HG02973 (cell line): ENCODE data around the gene TBCC.
A peak's percentile ranks its signal among the peaks of the same experiment; 100 is the strongest.

Experiments used
- ATAC-seq: cut with Tn5 transposase; IDR thresholded peaks from one replicate; pipeline ENCODE4 v1.9.1; 2021; ENCODE audit warnings: moderate library complexity; ENCODE audit not compliant: unreplicated experiment

TBCC gene

GRCh38 chr6:42745640-42746462 lies at the start of gene TBCC:
Gene TBCC (minus strand): TSS chr6:42746103. CDS start chr6:42746073, 30 bp downstream.
- ATAC-seq = peak; percentile 56

- ATAC-seq = no peak
These were observed 49.7 kb upstream of the TBCC start for GRCh38 chr6:42795651-42796050.

GRCh38 chr6:42791706-42792320 lies 45.9 kb upstream of the TBCC start:
- ATAC-seq = no peak

DNA sequence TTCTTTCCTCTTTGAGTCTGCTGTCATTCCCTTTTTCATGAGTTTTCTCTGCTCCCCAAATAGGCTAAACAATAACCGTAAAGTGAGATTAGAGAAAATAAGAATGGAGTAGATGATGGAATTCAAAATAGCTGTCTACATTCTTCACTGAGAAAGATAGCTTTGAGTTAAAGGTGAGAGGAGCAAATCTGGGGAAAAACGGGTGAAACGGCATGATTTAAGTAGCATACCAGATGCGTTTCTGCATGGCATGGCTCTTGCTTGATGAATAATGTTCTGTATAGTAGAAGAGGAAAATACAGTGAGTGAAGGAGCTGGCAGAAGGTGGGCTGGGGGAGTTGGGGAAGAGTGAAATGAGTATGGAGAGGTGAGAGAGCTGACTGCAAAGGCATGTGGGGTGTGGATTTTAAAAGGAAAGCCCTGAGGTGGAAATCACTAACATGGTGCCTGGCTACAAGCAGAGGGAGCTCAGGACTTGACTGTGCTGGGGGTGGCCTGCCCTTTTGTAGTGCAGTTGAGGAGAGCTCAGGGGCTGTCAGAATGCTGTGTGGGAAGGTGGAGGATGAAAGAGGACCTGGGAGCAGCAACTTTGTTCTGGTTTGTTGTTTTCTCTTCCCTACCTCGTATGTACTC lies 44.8 kb upstream of the TBCC start:
- ATAC-seq = no peak

DNA sequence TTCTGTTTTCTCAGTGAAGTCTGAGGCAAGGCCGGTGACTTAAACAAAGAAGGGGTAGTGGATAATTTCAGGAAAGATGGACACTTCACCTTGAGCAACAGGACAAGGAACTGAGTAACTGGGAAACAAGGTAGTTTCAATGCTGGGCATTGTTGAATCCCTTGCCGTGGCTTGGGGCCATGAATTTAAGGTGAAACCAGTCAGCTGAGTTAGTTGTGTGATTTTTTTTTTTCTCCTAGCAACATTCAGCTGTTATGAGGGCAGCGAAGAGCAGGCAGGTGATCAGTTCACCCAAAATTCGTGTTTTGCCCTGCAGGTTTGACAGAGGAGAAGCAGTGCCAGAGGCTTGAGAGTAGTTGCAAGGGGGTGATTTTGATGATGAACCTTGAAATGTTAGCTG lies 42.8 kb upstream of the TBCC start:
- no peak for ATAC-seq

- no peak for ATAC-seq
These were observed 41.2 kb upstream of the TBCC start for GRCh38 chr6:42787063-42787472.

DNA sequence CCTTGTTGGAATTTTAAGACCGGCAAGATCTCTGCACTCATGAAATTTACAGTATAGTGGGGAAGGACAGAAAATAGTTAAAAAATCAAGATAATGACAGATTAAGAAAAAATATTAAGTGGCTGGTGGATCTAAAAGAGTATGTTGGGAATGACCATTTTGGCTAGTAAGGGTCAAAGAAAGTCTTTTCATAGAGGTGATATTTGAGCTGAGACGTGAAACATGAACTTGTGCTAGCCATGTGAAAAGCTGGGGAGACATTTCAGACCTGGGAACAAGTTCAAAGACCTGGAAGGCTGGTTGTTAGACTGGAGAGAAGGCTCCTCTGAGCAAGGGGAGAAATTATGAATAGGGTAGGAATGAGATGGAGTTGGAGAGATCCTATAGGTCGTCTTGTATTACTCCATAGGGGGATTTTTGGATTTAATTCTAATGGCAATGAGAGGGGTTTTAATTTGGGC lies 40.7 kb upstream of the TBCC start:
- no peak for ATAC-seq

GRCh38 chr6:42784717-42785498 lies 39.0 kb upstream of the TBCC start:
- ATAC-seq = no peak

DNA sequence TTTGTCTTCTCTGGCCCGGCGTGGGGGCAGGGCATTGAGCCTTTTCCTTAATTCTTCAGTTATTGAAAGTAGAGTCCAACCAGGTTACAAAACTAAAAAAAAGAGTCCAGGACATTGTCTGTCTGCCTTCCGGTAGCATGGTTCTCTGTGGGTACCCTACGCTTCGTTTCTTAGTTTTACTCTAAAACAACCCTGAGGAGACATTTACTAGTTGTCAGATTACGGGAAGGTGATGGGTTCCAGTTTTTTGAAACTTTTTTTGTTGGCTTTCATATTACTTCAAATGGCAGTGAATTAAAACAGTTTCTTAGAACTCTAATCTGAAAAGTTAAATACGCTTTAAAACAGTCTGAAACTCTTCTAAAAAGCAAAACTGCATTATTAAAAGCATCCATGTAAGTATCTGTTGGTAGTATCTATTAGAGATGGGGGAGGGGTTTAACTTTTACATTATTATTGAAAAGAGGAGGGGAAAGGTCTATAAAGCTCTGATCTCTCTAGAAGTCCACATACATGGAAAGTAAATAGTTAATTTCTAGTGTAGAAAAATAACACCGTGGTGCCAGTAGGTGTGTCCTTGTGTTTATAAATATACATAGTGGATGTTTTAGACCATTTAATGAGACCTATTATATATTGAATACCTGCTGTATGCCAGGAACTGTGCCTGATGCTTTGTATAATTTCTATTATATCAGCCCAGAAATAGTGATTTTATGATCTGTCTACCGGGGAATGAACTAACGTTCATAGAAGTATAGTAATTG lies 38.2 kb upstream of the TBCC start:
- ATAC-seq = no peak

DNA sequence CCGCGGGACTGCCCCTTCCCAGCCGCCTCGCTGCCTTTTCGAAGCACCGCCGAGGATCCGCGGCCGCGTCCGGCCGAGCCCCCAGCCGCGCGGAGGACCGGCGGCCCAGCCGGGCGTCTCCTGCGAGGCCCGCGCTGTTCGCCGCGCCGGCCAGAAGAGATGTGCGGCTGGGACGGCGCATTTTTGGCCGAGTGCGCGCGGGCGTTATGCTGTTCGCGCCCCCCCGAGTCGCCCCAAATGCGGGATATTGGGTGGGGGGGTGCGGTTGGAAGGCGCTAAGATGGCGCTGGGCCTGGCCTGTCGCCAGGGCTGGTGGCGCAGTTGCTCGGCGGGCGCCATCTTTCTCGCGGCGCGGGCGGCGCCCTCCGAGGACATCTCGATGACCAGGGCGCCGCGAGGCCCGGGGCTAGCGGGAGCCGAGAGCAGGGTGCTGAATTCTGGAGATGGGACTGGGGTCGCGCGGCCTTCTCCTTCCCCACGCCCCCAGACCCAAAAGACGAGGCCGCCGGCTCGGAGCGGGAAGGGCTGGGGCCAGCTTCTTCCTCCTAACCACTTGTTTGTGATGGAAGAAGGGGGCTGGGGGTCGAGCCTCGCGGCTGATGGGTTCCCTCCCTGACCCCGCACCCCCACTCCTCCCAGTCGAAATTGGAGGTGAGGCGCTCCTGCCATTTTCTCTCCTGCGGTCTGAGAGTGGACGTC lies 37.4 kb upstream of the TBCC start:
- peak; percentile 44 for ATAC-seq

- peak; percentile 17 for ATAC-seq
These were observed 36.8 kb upstream of the TBCC start for GRCh38 chr6:42782689-42783176.

DNA sequence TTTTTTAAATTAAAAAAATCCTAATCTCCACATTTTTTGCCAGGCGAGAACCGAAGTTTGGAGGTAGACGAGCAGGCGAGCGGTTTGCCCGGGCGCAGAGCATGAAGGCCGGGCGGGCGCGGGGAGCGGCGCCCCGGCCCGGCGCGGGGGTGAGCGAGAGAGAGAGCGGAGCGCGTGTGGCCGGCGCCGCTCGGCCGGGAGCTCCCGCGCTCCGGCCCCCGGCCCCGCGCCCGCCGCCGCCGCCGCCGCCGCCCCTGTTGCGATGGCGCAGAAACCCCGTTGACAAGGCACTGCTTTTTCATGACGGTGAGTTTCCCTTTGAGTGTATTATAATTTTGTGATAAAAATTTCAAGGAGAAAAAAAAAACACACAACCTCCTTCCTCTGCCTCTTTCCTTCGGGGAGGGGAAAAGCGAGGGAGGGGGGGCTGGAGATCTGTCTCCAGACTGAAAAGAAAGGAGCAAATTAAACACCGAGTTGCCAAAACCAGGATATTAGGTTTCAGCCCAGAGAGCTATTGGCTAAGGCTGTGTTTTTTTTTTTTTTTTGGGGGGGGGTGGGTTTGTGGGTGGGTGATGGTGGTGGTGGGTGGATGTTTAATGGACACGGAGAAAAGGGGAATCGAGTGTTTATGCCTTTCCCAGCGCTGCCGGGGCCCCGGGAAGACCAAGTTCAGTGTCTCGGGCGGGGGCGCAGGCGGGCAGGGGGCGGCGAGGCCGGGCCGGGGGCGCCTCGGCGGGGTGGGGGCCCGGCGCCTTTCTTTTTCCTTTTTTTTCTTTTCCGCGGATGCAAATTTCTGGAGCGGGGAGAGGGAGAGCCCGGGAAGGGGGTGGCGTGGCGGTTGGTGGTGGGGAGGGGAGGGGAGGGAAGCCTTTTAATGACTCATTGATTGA lies 36.1 kb upstream of the TBCC start, which contains the start of gene BICRAL:
TSS of gene BICRAL (plus strand) at position 257 of the 893 bp plus-strand sequence. CDS start 39,971 bp downstream, outside the sequence.
- no peak for ATAC-seq

- ATAC-seq = no peak
These were observed 35.6 kb upstream of the TBCC start for GRCh38 chr6:42781546-42781795.

- ATAC-seq = no peak
These were observed 33.6 kb upstream of the TBCC start for GRCh38 chr6:42779521-42779920.

- no peak for ATAC-seq
These were observed 32.2 kb upstream of the TBCC start for GRCh38 chr6:42778122-42778521.

DNA sequence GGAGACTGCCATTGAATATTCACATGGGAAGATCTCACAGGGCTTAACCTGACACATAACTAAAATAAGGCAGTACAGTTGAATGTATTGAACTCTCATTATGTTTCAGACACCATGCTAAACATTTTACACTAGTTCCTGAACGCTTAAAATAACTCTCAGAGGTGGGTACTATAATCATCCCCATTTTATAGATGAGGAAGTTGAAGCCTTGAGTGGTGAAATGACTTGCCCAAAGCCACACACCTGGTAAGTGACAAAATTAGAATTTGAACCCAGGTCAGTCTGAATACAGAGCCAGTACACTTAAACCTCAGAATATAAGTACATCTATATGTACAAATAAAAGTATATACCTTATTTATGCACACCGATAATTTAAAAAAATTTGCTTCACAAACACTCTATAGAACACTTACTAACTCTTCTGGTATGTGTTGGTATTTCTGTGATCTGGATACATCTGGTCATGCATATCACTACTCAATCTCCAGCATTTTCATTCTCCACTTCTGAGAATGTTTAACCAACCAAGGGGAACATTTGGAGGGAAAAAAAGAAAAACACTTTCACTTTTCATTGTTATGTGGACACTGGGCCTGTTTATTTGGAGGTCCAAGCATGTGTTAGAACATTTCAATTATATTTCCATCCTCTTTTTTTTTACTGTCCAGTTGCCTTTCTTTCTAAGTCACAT lies 31.4 kb upstream of the TBCC start:
- no peak for ATAC-seq

DNA sequence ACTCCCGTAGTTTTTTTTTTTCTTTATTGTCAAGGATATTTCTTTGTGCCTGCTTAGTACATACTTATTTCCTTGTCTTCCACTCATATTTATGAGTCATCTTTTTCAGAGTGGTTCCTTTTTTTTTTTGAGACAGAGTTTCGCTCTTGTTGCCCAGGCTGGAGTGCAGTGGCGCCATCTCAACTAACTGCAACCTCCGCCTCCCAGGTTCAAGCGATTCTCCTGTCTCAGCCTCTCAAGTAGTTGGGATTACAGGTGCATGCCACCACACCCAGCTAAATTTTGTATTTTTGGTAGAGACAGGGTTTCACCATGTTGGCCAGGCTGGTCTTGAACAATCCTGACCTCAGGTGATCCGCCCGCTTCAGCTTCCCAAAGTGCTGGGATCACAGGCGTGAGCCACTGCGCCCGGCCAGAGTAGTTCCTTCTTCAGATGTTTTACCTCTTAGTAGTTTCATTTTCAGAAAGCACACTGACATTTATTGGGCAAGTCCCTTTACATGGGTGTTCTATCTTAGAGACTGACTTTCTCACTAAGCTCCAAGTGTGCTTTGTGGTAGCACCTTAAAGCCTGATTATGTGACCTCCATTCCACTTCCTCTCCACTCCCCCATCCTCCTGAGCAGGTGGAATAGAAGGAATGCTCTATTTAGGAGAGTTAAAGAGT lies 29.1 kb upstream of the TBCC start:
- peak; percentile 38 for ATAC-seq

- no peak for ATAC-seq
These were observed 28.3 kb upstream of the TBCC start for GRCh38 chr6:42774201-42774600.
